ENCODE measurements around the gene COL20A1.

DNA sequence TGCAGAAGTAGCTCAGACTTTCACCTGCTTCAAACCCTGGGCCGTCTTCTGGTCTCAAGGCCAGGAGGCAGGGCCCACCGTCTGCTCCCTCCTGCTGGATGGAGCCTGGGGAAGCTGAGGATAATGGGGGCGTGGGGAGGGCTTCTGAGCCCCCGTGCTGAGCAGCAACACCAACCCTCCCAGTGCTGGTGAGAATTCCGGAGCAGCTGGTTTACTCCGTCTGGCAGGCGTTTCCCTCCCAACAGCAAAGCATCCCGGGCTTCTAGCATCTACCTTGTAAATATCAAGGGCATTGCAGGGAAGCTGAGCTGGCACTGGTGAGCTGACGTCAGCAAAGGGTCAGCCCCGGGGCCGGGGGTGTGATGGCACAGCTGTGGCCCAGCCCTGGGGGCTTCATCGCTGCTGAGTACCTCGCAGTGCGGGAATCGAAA lies 85.0 kb downstream of the COL20A1 start:
- TF ChIP-seq, protein P1, sequence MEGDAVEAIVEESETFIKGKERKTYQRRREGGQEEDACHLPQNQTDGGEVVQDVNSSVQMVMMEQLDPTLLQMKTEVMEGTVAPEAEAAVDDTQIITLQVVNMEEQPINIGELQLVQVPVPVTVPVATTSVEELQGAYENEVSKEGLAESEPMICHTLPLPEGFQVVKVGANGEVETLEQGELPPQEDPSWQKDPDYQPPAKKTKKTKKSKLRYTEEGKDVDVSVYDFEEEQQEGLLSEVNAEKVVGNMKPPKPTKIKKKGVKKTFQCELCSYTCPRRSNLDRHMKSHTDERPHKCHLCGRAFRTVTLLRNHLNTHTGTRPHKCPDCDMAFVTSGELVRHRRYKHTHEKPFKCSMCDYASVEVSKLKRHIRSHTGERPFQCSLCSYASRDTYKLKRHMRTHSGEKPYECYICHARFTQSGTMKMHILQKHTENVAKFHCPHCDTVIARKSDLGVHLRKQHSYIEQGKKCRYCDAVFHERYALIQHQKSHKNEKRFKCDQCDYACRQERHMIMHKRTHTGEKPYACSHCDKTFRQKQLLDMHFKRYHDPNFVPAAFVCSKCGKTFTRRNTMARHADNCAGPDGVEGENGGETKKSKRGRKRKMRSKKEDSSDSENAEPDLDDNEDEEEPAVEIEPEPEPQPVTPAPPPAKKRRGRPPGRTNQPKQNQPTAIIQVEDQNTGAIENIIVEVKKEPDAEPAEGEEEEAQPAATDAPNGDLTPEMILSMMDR (IDR thresholded peaks at IDR 0.05) = no peak
- no peak for TF ChIP-seq POLR2A (IDR thresholded peaks at IDR 0.05)

Measured in right lobe of liver (tissue), 4 donors.